BE2C (cell line): ENCODE results near the gene ANP32E.

Experiments used
- DNase-seq: peaks from one replicate; pipeline ENCODE4 v3.0.0-alpha.2; 2020
- H3K27me3 ChIP-seq: fragments of 250-450 bp; sonication (Bioruptor Pico); 2 replicates; pipeline ENCODE4 v1.5.1; 2020; ENCODE audit warnings: mild to moderate bottlenecking
- H3K36me3 ChIP-seq: fragments of 250-450 bp; sonication (Bioruptor Pico); 2 replicates; pipeline ENCODE4 v1.5.1; 2020; ENCODE audit warnings: mild to moderate bottlenecking
- H3K4me1 ChIP-seq: fragments of 250-450 bp; sonication (Bioruptor Pico); 2 replicates; pipeline ENCODE4 v1.5.1; 2020
- H3K4me3 ChIP-seq: 2 replicates; pipeline ENCODE4 v1.5.1; 2011; ENCODE audit warnings: low read depth, low read length
- H3K9me3 ChIP-seq: fragments of 250-450 bp; sonication (Bioruptor Pico); 2 replicates; pipeline ENCODE4 v1.5.1; 2020
- CTCF ChIP-seq: IDR thresholded peaks from 2 replicates; pipeline ENCODE4 v1.5.1; 2012; ENCODE audit warnings: mild to moderate bottlenecking, low read depth, low read length

ANP32E gene

GRCh38 chr1:150183061-150183460 lies 52.9 kb downstream of the ANP32E start:
- Histone ChIP-seq H3K9me3 (no peaks in the 10 kb centered on the region), H3K4me1 (no peaks in the 10 kb centered on the region), H3K4me3 (no peak overlapping the region), H3K27me3 (no peaks in the 10 kb centered on the region), H3K36me3 (no peaks in the 10 kb centered on the region)
- DNase-seq: no peak
- no peak for TF ChIP-seq CTCF

DNA sequence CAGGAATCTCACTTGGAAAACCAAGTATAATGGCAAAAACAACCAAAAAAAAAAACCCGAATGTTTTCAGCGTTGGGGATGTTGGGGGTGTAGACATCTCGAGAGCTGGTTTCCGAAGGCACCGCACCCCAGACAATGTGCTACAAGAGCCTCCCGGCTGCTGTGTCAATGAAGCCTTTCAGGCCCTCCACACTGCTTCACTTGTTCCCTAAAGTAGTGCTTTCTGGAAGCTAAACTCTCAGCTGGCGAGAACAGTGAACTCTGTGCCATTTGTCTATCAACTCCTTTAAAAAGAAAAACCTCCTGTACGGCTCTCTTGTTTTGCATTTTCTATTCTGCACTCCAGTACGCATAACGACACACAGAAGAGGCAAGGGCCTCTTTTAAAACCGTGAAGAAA lies 53.7 kb downstream of the ANP32E start:
- DNase-seq: no peak
- no peaks in the 10 kb centered on the region for H3K4me1 ChIP-seq
- no peaks in the 10 kb centered on the region for H3K9me3 ChIP-seq
- H3K4me3 ChIP-seq: no peak overlapping the region
- no peak for TF ChIP-seq CTCF
- H3K36me3 ChIP-seq: no peaks in the 10 kb centered on the region
- no peaks in the 10 kb centered on the region for H3K27me3 ChIP-seq

DNA sequence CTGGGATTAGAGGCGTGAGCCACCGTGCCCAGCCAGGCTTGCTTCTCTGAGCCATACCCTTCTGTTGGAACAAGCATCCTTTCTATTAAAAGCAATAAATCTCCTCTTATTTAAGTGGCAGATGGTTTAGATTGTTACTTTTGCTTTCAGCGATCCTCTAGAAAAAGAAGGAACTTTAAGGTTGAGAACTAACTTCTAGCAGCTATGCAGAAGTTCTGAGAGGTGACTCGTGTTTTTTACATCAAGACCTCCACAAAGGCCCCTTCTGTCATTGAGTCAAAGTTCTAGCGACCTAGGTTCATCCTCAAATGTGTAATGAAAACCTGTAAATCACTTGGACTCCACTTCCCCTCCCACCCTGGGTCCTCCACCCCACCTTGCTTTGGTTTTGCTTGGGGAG lies 55.4 kb downstream of the ANP32E start:
- TF ChIP-seq CTCF: no peak
- Histone ChIP-seq H3K4me1 (no peaks in the 10 kb centered on the region), H3K4me3 (no peak overlapping the region), H3K27me3 (no peaks in the 10 kb centered on the region), H3K9me3 (no peaks in the 10 kb centered on the region), H3K36me3 (no peaks in the 10 kb centered on the region)
- DNase-seq: no peak

GRCh38 chr1:150179867-150180266 lies 56.0 kb downstream of the ANP32E start:
- no peak overlapping the region for H3K4me3 ChIP-seq
- TF ChIP-seq CTCF: no peak
- H3K4me1 ChIP-seq: no peaks in the 10 kb centered on the region

GRCh38 chr1:150178548-150178947 lies 57.4 kb downstream of the ANP32E start:
- H3K9me3 ChIP-seq: no peaks in the 10 kb centered on the region

More at GRCh38 chr1:150179867-150180266, 56.0 kb downstream of the ANP32E start:
- DNase-seq: no peak
- Histone ChIP-seq H3K9me3 (no peaks in the 10 kb centered on the region), H3K36me3 (no peaks in the 10 kb centered on the region), H3K27me3 (no peaks in the 10 kb centered on the region)

GRCh38 chr1:150176593-150176992 lies 59.3 kb downstream of the ANP32E start:
- TF ChIP-seq CTCF: no peak
- Histone ChIP-seq H3K27me3 (no peaks in the 10 kb centered on the region), H3K4me1 (no peaks in the 10 kb centered on the region), H3K9me3 (no peaks in the 10 kb centered on the region), H3K4me3 (no peak overlapping the region), H3K36me3 (no peaks in the 10 kb centered on the region)
- no peak for DNase-seq

More at GRCh38 chr1:150178548-150178947, 57.4 kb downstream of the ANP32E start:
- Histone ChIP-seq H3K36me3 (no peaks in the 10 kb centered on the region), H3K27me3 (no peaks in the 10 kb centered on the region), H3K4me3 (no peak overlapping the region), H3K4me1 (no peaks in the 10 kb centered on the region)
- TF ChIP-seq CTCF: no peak
- no peak for DNase-seq
